HuH-7.5 (cell line): Measurements from ENCODE around the gene RIMS3.
"Not testable (repeated sequence)": the region's sequence is repeated elsewhere in the genome, so short reads cannot be mapped to it uniquely, and the experiment has no call there.

Source experiments
- DNase-seq: peaks from one replicate; pipeline ENCODE4 v3.0.0; 2011; ENCODE audit warnings: low spot score

RIMS3 gene

GRCh38 chr1:40593449-40594186 is 71.9 kb downstream of the RIMS3 start:
- DNase-seq: no peak

- no peak for DNase-seq
Measured at GRCh38 chr1:40592107-40592803, 73.2 kb downstream of the RIMS3 start.

- no peak for DNase-seq
Measured at GRCh38 chr1:40588586-40588985, 76.9 kb downstream of the RIMS3 start.

- no peak for DNase-seq
Measured at GRCh38 chr1:40583980-40584379, 81.5 kb downstream of the RIMS3 start.

GRCh38 chr1:40582116-40582515 is 83.4 kb downstream of the RIMS3 start:
- DNase-seq: no peak

GRCh38 chr1:40575336-40575735 is 90.1 kb downstream of the RIMS3 start:
- DNase-seq: no peak

- not testable (repeated sequence) for DNase-seq
Measured at GRCh38 chr1:40574805-40575204, 90.7 kb downstream of the RIMS3 start.
